A549 treated with RU486 at 1 μM for 4 hours (cell line): ENCODE measurements around the gene CCNQ. TPM values are rescaled to one million over a fixed set of nuclear protein-coding genes. Genes with fewer than 3 reads are reported as not detected.

Experiments used
- total RNA-seq: library from RNA; stranded (reverse); fragments of 200-300 nt; extraction: Qiagen RNA extraction; gene quantifications from 5 replicates; pipeline ENCODE4 v1.2.3, GENCODE V29; 2022; ENCODE audit warnings: low read depth

CCNQ gene
- 37.3 to 57.1 TPM (median 54.5 TPM) in 5 replicates for total RNA-seq

DNA sequence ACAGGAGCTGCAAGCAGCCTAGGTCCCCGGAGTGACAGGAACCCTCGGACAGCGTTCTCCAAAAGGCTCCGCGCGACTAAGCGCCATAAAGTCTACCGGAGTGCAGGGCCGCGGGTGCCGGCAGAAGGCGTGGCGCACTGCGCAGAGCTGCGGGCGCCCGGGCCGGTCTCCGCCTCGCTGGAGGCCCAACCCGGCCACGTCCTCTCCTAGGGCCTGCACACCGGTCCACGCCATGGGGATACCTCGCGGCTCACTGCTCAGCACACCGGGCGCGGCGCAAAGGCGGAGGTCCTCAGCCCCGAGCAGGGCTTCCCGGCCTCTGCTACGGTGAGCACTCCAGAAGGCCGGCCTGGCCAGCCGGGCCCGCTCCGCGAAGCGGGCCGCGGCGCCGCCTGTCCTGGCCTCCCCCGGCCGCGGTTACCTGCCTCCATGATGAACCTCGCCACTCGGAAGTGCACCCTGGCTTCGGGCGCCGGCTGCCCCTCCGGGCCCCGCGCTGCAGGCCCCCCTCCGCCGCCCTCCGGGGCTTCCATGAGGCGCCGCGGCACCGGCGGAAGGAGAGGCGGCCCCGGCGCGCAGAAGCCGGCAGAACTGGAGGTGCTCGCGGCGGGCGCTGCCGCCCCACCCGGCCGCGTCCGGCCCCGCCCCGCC, at the start of gene CCNQ:
Gene CCNQ (minus strand): TSS at position 599 of the 651 bp plus-strand sequence. CDS start 66 bp downstream, at position 533.

DNA sequence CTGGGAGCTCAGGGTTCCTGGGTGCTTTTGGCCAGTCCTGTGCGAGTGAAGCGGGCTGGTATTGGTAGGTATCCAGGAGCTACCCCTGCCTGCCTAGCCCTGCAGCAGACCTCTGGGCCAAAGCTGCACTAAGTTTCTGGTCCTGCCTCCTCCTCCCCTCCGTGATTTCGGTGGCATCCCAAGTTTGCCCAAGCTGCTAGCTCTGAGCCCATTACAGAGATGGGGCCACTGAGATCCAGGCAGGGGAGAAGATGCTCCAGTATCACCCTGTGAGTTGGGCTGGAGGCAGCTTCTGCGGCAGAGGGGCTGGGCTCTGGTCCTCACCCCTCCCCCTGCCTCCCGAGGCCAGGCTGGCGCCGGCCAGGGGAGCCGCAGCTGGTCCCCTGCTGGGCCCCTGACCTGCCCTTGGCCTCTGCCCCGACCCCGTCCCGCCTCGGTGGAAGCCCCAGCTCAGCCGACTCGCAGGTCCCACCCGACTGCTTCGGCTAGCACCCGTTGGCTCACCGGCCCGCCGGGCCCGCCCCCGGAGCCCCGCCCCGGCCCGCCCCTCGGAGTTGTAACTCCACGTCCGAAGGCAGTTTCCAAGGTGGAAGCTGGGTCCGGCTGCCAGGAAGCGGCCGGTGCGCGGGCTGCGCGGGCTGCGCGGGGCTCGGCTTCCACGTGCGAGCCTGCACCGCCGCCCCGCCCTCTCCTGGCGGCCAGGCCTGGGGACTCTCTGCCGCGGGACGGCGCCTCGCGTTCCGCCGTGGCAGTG, 47.9 kb upstream of the CCNQ start, which contains the start of gene DUSP9:
Gene DUSP9 (plus strand): TSS at position 584 of the 754 bp plus-strand sequence. CDS start 751 bp downstream, outside the sequence.

Other genes starting within 250 kb of the CCNQ start
- gene PNMA6E, start 197.8 kb downstream of the CCNQ start, total RNA-seq, result not detected in 5 replicates
- 0.31 to 0.62 TPM (median 0.50 TPM) in 5 replicates for gene ZFP92, start 187.7 kb downstream of the CCNQ start, total RNA-seq
- 0.67 to 1.8 TPM (median 1.6 TPM) in 5 replicates for gene TREX2, start 153.1 kb downstream of the CCNQ start, total RNA-seq
- 55.8 to 60.1 TPM (median 57.6 TPM) in 5 replicates for gene HAUS7, start 128.6 kb downstream of the CCNQ start, total RNA-seq
- 0.07 TPM in 1 of 5 replicates, not detected in the others for gene BGN, start 104.2 kb downstream of the CCNQ start, total RNA-seq
- gene ATP2B3, start 81.5 kb downstream of the CCNQ start, total RNA-seq, result 0.06 to 0.15 TPM (median 0.10 TPM) in 4 of 5 replicates, not detected in the other
- 0.89 to 2.1 TPM (median 1.4 TPM) in 5 replicates for gene DUSP9, start 48.1 kb upstream of the CCNQ start, total RNA-seq
- gene PNCK, start 74.7 kb upstream of the CCNQ start, total RNA-seq, result 0.16 to 2.0 TPM (median 0.49 TPM) in 4 of 5 replicates, not detected in the other
- 8.8 to 12.5 TPM (median 9.8 TPM) in 5 replicates for gene SLC6A8, start 88.8 kb upstream of the CCNQ start, total RNA-seq
- 376 to 420 TPM (median 389 TPM) in 5 replicates for gene BCAP31, start 125.2 kb upstream of the CCNQ start, total RNA-seq
- 2.1 to 3.9 TPM (median 3.7 TPM) in 5 replicates for gene ABCD1, start 125.7 kb upstream of the CCNQ start, total RNA-seq
- 1.7 to 5.0 TPM (median 3.0 TPM) in 5 replicates for gene PLXNB3, start 165.1 kb upstream of the CCNQ start, total RNA-seq
- 0.02 to 0.05 TPM (median 0.02 TPM) in 3 of 5 replicates, not detected in the others for gene SRPK3, start 181.9 kb upstream of the CCNQ start, total RNA-seq
- 55.4 to 64.5 TPM (median 62.6 TPM) in 5 replicates for gene IDH3G, start 195.2 kb upstream of the CCNQ start, total RNA-seq
- 358 to 451 TPM (median 405 TPM) in 5 replicates for gene SSR4, start 195.5 kb upstream of the CCNQ start, total RNA-seq
- gene PDZD4, start 231.4 kb upstream of the CCNQ start, total RNA-seq, result 2.8 to 3.8 TPM (median 3.1 TPM) in 5 replicates